GM21447 (cell line): Measurements from ENCODE around the gene TLCD5.
A peak's percentile ranks its signal among the peaks of the same experiment; 100 is the strongest.

ENCODE experiments used
- ATAC-seq: cut with Tn5 transposase; IDR thresholded peaks from one replicate; pipeline ENCODE4 v1.9.1; 2021; ENCODE audit not compliant: unreplicated experiment

TLCD5 gene

GRCh38 chr11:120307476-120307875 is 17.6 kb upstream of the TLCD5 start:
- no peak for ATAC-seq

DNA sequence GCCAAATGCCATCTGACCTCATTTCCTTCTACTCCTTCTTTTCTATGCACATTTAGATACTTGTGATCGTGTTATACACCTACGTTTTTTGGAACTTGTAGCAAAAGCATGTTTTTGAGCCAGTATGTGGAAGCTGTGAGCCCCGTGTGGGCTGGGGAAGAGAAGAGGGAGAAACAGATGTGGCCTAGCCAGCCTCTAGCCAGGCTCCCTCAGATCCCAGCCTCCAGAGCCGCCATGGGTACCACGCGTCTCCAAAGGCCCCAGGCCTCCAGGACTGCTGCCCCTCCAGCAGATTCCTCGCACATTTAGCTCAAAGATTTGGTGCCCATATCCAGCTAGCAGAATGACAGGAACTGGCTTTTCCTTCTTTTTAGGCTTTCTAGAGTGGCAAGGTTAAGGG is 17.0 kb upstream of the TLCD5 start:
- ATAC-seq = no peak

GRCh38 chr11:120310870-120311269 is 14.2 kb upstream of the TLCD5 start:
- no peak for ATAC-seq

GRCh38 chr11:120314861-120315260 is 10.2 kb upstream of the TLCD5 start:
- ATAC-seq = no peak

- ATAC-seq = no peak
Observed at GRCh38 chr11:120316880-120317688, 8.0 kb upstream of the TLCD5 start.

GRCh38 chr11:120317689-120318480 is 7.2 kb upstream of the TLCD5 start:
- no peak for ATAC-seq

GRCh38 chr11:120318906-120319305 is 6.2 kb upstream of the TLCD5 start:
- ATAC-seq = no peak

DNA sequence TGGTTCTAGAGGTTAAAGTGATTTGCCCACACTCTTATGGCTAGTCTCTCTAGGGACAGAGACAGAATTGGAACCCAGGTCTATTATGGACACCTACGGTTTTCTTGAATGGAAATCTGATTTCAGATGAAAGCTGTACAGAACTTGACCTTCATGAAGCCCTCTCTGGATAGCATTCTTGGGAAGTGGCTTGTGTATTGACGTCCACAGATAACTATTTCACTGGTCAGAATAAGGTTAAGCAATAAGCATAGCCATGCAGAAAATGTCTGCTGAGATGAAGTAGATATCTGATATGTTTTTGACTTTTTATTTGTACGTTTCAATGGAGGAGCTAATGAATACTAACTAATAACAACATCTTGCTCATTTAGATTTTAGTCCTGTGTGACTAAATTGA is 1.1 kb downstream of the TLCD5 start:
- ATAC-seq = no peak

DNA sequence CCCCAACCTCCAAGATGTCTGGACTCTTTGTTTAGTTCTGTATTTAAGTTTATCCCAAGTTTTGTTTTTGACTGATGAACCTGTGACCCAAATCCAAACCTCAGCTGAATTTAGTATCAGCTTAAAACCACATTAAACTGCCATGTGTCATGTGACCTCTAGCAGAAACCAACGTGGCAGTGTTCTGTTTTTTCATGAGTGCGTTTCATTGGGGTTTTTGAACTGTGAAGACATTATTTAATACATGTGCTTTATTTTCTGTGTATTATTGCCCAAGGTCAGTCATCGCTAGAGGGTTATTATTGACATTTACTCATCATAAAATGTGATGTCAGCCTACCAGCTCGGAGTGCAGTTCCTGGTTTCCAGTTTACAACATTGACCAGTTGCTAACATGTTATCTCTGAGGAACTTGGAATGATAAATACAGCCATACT is 1.8 kb downstream of the TLCD5 start:
- ATAC-seq = no peak

- ATAC-seq = no peak
Observed at GRCh38 chr11:120327311-120327710, 2.2 kb downstream of the TLCD5 start.

GRCh38 chr11:120329556-120329955 is 4.5 kb downstream of the TLCD5 start:
- ATAC-seq = no peak

- ATAC-seq = no peak
Observed at GRCh38 chr11:120330045-120330444, 4.9 kb downstream of the TLCD5 start.

DNA sequence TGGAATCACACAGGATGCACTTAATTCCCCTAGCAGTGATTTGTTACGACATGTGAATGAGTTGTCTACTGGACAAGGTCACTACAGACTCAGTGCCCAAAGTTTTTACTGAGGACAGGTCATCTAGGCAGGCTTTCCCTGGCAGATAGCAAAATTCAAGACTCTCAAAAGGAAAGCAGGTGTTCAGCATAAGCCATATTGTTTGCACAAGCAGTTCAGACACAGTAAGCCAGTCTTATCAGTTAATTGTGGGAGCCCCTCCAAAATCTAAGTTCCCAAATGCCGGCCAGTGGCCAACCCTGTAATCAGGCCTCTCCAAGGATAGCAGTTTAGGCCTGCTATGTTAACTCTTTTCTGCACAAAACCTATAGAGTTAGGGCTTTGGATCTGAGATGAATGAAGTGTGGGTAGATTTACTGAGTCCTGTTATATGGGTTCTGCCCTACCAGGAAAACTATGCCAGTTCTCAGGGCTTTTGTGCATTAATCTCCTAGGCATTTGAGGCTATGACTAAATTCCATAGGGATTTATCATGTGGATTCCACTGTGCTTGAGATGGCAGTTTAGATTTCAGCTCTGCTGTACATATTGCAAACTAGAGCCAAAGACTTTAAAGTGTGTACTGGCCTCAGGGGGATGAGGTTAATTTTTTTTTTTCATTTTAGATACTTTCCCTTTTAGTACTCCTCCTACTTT is 6.3 kb downstream of the TLCD5 start:
- no peak for ATAC-seq

DNA sequence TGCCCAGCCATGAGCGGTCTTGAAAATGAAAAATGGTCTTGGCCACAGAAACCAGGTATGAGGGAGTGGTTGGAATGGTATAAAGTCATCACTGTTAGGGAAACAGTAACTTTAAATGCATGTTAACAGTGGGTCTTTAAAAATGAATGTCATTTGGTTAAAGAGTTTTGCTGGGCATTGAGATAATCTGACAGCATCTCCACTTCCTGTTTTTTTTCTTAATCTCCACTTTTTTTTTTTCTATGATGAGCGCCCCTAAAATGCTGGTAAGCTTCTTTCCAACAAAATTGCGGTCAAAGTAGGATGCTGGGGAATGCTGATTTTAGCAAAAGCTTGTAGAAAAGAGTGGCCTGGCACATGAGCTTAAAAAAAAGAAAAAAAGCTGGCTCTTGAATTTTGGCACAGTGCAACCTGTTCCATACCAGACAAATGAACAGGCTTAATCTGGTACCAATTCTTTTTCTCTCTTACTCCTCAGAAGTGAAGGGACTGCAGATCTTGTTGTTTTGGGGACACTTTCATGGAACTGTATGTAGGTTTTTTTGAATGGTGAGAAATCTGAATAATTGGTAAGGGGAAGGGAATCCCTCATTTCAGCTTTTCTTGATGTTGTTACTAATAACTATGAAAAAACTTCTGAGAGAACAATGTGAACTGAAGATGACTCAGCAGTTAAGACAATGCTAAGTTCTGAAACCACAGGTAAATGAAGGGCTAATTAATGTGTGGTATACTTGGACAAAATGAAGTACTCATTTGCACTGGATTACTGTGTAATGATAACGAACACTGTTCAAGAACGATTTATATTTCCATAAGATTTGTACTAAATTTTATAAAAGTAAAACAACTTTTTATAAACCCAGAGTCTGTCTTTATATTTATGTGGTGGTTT is 8.0 kb downstream of the TLCD5 start:
- ATAC-seq = no peak

DNA sequence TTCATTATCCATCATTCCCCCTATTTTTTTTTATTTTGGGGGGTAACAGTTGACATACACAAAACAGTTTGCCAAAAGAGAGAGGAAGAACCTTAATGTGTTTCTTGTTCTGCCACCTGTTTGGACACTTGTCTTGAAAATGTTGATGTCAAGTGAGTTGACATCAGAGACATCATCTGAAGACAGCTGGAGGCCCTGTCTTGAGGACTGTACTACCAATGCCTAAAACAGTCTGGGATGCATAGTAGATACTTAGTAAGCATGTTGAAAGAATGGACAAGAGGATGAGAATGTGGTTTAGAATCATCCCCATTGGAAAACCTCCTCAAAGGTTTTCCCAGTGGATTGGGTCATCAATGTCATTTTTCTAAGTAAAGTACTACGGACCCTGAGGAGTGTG is 8.7 kb downstream of the TLCD5 start:
- ATAC-seq = no peak

DNA sequence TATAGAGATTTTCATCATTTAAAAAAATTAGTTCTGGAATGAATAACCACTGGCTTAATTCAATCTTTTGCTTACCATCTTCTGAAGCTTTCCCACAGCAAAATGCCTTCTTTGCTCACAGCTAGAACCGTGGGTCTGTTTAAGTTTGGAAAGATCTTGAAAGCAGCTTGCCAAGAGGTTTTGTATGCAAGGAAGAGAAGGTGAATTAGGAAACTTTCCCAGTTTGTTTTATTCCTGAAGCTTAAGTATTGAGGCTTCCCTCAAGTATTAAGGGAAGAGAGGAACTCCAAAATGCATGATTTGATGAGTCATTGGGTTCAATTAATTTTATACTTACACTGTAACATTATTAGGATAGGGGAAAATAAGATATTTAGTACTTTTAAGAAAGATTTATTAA is 9.2 kb downstream of the TLCD5 start:
- no peak for ATAC-seq

DNA sequence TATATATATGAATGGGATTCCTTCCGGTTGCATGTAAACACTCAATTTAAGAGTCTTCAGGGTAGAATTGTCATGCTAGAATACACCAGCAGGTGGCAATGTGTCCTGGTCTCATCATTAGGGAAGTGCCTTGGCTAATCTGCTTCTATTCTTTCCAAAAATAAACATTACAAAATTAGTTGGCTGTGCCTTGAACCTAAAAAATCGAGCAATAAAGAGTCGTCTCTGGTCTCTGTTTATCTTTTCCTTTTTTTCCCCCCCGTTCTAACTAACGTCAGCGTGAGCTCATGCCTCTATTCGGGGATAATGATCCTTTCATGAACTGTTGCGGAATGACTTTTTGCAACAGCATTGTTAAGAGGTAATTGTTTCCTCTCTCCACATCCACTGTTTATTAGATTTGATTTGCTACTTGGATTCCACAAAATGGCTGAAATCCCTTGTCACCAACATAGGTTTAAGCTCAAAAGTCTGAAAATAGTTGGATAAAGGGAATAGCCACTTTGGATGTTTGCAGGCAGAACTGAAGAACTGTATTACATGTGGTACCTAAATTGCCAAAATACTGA is 9.9 kb downstream of the TLCD5 start:
- ATAC-seq = no peak

- peak; percentile 26 for ATAC-seq
Observed at GRCh38 chr11:120335556-120335907, 10.4 kb downstream of the TLCD5 start.

DNA sequence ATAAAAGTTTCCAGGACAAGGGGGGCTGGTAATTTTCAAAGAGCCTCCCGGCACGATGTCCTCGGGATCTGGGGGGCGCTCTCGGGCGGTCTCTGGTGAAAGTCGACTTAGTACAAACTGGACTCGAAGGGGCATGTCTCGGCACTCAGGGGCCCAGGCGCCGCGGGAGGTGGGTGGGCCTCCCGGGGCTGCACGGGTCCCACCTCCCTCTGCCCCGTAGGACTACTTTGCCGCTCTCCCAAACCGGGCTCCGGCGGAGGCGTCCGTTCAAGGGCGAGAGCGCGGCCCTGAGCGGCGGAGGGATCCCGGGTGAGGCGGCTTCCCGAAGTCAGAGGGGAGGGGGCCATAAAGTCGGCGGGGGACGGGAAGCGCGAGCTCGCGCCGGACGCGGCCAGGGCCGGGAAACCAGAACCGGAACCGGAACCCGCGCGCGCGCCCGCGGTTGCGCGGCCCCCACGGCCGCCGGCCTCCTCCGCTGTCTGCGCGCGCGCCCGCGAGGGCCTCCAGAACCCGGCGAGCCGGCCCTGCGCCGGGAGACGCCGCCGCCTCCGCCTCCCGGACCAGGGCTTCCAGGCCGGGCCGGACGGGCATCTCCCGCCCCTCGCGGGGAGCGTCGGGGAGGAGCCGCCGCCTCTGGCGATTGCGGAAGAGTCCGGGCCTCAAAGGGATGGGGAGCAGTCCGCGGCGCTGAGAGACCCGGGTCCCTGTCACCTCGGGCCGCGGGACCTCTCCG is 11.0 kb downstream of the TLCD5 start, which contains the start of gene ARHGEF12:
ARHGEF12 (plus strand) TSS at position 506 of the 733 bp plus-strand sequence. CDS start 831 bp downstream, outside the sequence.
- peak; percentile 56 for ATAC-seq
